Cerebellar nuclear complex (tissue), 1 donor: ENCODE measurements around the gene MAEA.
"Not testable (repeated sequence)": the region's sequence is repeated elsewhere in the genome, so short reads cannot be mapped to it uniquely, and the experiment has no call there.

Experiments used
- DNase-seq, 2 experiments: peaks; one replicate each; lab custom pipeline; 2025; lab: John Stamatoyannopoulos, UW

MAEA gene

GRCh38 chr4:1279253-1279652 lies 10.4 kb upstream of the MAEA start:
- DNase-seq = no peak

- DNase-seq = no peak
These were observed 6.0 kb upstream of the MAEA start for GRCh38 chr4:1283711-1284110.

- DNase-seq = no peak
These were observed 4.4 kb upstream of the MAEA start for GRCh38 chr4:1285151-1285789.

GRCh38 chr4:1285790-1286553 lies 3.7 kb upstream of the MAEA start:
- DNase-seq = no peak

- DNase-seq = no peak
These were observed 905 bp upstream of the MAEA start for GRCh38 chr4:1288786-1289185.

- no peak for DNase-seq
These were observed 680 bp downstream of the MAEA start for GRCh38 chr4:1290165-1290977.

GRCh38 chr4:1291091-1291490 lies 1.4 kb downstream of the MAEA start:
- no peak for DNase-seq

GRCh38 chr4:1291996-1292702 lies 2.5 kb downstream of the MAEA start:
- DNase-seq = no peak

- not testable (repeated sequence) for DNase-seq
These were observed 3.0 kb downstream of the MAEA start for GRCh38 chr4:1292703-1293011.

- DNase-seq = no peak
These were observed 3.8 kb downstream of the MAEA start for GRCh38 chr4:1293531-1293941.

GRCh38 chr4:1293991-1294390 lies 4.3 kb downstream of the MAEA start:
- no peak for DNase-seq

GRCh38 chr4:1294424-1294823 lies 4.7 kb downstream of the MAEA start:
- no peak for DNase-seq

- DNase-seq = no peak
These were observed 5.2 kb downstream of the MAEA start for GRCh38 chr4:1294891-1295290.

GRCh38 chr4:1295405-1296055 lies 5.8 kb downstream of the MAEA start:
- DNase-seq = no peak

- no peak for DNase-seq
These were observed 6.8 kb downstream of the MAEA start for GRCh38 chr4:1296324-1297022.

GRCh38 chr4:1297023-1297395 lies 7.3 kb downstream of the MAEA start:
- DNase-seq = no peak

GRCh38 chr4:1297456-1298325 lies 8.0 kb downstream of the MAEA start:
- no peak for DNase-seq

GRCh38 chr4:1298461-1298860 lies 8.8 kb downstream of the MAEA start:
- DNase-seq = no peak

GRCh38 chr4:1299301-1299860 lies 9.7 kb downstream of the MAEA start:
- no peak for DNase-seq
